SKM-1 (cell line): ENCODE measurements around the gene HIP1.
"Not testable (repeated sequence)": the region's sequence is repeated elsewhere in the genome, so short reads cannot be mapped to it uniquely, and the experiment has no call there.

ENCODE experiments used
- DNase-seq: peaks from one replicate; lab custom pipeline; 2025; ENCODE audit not compliant: unreplicated experiment; lab: John Stamatoyannopoulos, UW

The HIP1 gene

GRCh38 chr7:75619636-75620035 is 119.1 kb downstream of the HIP1 start:
- no peak for DNase-seq

DNA sequence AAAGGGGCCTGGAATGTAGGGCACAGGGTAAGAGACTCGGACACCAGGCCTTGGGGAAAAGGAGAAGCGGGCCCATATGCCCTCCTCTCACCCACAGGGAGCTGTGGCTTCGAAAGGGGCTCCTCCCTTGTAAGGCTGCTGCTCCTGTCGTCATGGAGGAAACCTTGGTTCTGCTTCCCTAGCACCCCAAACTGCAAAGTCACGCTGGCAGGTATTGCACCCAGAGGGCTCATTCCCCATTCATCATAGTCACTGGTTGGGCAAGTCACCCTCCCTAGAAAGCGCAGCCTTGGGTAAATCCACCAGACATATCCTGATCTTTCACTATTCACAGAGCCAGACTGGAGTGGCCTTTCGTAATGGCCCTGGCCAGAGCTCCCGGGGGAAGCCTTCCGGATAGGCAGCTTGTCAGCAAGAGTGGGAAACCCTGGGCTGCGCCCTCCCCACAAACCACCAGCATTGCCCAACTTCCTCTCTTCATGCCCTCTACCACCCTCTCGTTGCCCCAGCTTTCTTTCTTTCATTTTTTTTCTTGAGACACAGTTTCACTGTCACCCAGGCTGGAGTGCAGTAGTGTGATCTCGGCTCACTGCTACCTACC is 121.0 kb downstream of the HIP1 start:
- DNase-seq = peak; percentile 99

DNA sequence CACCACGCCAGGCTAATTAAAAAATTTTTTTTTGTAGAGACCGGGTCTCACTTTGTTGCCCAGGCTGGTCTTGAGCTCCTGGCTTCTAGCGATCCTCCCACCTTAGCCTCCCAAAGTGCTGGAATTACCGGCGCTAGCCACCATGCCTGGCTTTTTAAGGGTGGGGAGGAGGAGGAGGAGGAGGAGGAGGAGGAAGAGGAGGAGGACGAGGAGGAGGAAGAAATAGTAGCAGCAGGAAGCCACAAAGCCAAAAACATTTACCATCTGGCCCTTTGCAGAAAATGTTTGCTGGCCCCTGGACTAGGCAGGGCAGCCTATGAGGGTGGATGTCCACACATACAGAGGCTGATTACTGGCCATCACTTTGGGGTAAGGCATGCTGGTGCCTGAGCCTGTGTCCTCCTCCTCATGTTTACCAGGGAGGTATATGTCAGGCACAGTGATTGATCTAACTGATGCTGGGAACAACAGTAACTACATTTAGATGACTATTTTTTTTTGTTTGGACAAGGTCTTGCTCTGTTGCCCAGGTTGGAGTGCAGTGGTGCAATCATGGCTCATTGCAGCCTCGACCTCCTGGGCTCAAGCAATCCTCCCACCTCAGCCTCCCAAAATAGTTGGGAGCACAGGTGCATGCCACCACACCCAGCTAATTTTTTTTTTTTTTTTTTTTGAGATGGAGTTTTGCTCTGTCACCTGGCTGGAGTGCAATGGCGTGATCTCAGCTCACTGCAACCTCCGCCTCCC is 122.1 kb downstream of the HIP1 start:
- no peak for DNase-seq

GRCh38 chr7:75614401-75614800 is 124.3 kb downstream of the HIP1 start:
- no peak for DNase-seq

- DNase-seq = no peak
Measured at GRCh38 chr7:75613351-75613750, 125.4 kb downstream of the HIP1 start.

DNA sequence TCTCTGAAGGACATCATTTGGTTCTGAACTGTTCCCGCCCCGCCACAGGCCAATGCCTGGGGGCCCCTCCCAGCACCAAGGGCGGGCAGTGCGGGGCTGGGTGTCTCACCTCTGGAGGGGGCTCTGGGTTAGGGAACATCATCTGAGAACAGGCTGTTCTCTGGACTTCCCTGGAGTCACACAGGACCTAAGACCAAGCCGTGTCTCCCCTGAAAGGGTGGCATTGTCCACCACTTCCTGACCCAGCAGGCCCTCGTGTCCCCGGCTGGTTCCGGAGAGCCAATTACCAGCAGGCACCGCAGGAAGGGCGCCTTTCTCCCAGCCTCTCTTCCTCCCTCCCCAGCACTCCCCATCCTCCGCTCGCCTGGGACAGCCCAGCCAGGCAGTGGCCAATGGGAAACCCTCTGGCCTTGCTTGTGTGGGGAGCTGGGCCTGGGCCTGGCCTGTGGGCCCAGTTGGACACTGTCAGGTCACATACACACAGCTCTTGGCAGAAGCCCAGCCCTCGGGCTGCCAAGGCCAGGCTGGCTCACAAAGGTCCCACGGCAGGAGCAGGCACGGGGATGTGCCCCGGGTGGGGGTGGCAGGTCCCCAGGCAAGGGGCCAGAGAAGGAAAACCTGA is 127.1 kb downstream of the HIP1 start:
- no peak for DNase-seq

GRCh38 chr7:75609416-75609815 is 129.3 kb downstream of the HIP1 start:
- not testable (repeated sequence) for DNase-seq

DNA sequence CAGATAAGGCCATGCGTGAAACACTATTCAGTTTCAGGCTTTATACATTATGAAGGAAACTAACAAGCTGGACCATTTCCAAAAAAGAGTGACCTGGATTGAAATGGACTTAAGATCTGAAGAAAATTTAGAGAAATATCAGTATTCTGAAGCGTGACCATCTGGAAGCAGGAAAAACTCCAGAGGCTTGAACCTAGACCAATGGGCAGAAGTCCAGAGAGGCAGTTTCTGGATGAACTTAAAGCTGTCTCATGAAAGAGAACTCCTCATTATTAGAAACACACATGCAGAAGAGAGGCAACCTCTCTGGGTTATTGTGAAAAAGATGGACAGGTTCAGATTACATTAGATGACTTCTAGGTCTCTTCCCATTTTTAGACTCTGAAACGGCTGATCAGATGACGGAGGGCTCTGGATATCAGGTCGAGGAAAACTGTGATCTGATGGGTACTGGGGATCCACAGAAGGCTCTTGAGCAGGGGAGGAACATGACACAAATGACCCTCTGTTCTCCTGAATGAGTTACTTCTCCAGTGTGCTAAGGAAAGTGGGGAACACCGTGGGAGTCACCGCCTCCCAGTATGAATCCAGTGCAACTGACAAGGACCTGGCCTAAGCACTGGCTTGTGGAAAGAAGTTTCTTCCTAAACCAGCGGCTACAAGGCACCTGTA is 130.2 kb downstream of the HIP1 start:
- DNase-seq = no peak

- no peak for DNase-seq
Measured at GRCh38 chr7:75604408-75604807, 134.3 kb downstream of the HIP1 start.

- DNase-seq = not testable (repeated sequence)
Measured at GRCh38 chr7:75602831-75603230, 135.9 kb downstream of the HIP1 start.

GRCh38 chr7:75601539-75601938 is 137.2 kb downstream of the HIP1 start:
- DNase-seq = no peak

DNA sequence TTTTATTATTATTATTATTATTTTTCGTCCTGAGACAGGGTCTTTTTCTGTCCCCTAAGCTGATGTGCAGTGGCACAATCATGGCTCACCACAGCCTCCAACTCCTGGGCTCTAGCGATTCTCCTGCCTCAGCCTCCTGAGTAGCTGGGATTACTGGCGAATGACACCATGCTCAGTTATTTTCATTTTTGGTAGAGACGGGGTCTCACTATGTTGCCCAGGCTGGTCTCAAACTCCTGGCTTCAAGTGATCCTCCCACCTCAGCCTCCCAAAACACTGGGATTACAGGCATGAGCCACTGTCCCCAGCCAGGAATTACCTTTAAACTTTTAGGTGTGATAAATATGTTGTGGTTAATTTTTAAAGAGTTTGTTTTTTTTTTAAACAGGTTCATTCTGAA is 138.0 kb downstream of the HIP1 start:
- DNase-seq = not testable (repeated sequence)

DNA sequence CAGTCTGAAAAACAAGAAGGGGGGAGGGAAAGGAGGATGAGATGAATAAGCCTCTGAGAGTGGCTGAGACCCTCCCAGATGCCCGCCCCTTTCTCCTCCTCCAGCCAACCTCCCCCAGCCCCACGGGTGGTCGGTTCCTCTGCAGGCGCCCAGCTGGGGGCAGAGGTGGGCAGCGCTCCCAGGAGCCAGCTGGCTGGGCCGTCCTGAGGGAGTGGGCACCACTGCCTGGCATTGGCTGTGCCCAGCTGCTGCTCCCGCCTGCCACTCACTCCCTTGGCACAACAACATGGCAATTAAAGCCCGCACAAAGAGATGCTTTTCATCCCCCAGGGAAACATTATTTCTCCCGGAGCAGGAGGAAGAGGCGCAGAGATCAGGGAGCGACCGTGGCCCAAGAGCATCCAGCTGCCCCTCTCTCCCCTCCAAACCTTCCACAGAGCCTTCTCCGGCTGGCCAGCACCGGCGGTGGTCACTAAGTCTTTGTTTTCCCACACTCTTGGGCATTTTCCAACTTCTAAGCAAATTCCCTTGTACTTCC is 139.4 kb downstream of the HIP1 start:
- no peak for DNase-seq

- DNase-seq = no peak
Measured at GRCh38 chr7:75596727-75597614, 141.8 kb downstream of the HIP1 start.

DNA sequence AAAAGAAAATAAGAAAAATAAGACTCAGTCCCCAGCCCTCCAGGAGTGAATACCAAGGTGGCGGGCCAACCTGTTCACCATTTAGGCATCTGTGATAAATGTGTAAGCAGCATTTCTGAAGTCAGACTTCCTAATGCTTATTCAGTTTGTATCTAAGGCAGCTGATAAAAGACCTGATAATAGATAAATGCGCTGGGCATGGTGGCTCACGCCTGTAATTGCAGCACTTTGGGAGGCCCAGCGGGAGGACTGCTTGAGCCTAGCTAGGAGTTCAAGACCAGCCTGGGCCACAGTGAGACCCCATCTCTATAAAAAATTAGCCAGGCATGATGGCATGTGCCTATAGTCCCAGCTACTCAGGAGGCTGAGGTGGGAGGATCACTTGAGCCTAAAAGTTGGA is 143.0 kb downstream of the HIP1 start:
- no peak for DNase-seq

DNA sequence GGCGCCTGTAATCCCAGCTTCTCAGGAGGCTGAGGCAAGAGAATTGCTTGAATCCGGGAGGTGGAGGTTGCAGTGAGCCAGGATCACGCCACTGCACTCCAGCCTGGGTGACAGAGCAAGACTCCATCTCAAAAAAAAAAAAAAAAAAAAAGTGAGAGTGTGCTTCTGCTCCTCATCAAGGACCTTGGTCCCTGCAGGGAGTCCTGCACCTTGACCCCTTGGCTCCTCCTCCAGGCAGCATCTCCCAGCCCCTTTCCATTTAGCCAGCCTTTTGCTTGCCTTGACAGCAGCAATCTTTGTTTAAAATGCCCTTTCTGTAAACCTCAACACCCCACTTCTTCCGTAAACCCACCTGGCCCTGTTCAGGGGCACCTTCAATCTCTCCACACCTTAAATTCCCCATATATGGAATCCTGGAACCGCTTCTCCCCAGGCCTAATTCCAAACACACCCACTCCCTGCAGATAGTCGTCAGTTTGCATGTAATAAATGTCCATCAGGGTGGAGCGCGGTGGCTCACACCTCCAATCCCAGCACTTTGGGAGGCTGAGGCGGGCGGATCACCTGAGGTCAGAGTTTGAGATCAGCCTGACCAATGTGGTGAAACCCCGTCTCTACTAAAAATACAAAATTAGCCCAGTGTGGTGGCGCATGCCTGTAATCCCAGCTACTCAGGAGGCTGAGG is 145.1 kb downstream of the HIP1 start:
- not testable (repeated sequence) for DNase-seq

DNA sequence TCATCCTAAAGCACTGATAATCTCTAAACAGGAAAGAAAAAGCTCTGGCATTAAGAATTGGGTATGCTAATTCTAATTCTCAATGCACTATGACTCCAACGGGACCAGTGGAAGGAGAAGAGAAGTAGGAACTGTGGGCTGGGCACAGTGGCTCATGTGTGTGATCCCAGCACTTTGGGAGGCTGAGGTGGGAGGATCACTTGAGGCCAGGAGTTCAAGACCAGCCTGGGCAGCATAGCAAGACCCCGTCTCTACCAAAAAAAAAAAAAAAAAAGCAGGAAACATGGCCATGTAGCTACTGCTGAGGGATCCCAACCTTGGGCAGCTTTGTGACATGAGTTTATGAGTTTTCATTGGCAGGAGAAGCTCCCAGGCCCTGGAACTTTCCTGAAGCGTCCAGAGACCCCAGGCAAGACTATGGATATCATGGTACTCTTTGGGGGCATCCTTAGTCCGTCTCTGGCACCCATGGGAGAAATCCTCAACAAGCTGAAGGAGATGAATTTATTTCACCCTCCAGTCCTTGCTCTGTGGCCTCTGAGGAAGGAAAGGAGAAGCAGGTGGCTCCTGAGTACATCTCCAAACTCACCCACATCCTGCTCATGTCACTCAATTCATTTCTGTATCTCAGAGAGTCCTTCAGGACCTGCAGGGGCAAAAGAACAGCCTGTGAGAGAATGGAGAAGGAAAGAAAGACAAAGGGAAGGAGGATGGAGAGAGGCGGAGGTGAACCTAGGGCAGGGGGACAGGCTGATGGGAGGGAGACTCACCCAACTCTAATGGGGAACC is 147.1 kb downstream of the HIP1 start:
- DNase-seq = no peak

DNA sequence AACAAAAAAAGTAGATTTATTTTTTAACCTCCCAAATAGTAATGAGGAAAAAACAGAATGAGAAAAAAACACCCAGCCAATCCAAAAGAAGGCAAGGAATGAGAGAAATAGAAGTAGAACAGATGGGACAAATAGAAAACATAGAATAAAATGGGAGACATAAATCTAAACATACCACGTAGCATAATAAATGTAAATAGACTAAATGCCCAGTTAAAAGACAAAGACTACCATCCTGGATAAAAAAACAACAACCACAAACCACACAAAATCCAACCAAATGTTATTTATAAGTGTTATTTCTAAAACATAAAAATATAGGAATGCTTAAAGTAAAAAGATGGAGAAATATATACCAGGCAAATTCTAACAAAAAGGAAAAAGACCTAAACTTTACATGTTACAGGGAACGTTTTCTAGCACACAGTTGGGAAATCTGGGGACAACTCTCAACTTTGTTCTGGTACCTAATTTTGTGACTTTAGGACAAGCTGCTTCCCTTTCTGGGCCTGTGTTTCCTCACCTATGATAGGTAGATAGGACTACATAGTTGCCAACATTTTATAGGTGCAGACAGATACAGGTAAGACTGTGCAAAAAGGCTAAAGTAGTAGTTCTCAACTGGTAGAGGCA is 148.3 kb downstream of the HIP1 start:
- DNase-seq = no peak

- DNase-seq = no peak
Measured at GRCh38 chr7:75584354-75584753, 154.4 kb downstream of the HIP1 start.
